Activated T-helper 1 cell treated with anti-CD3 and anti-CD28 coated beads, Interleukin-12 subunit alpha, Interleukin-12 subunit beta, Interleukin-2, Interleukin-4 antibody, amounts not matched to agents 30 ng/mL and 10 ng/mL and 1 ng/mL, durations not matched to agents 14 hours and 24 hours and 36 hours (primary cell): ENCODE measurements around the gene SH3RF3. TPM values are rescaled to one million over a fixed set of nuclear protein-coding genes. Genes with fewer than 3 reads are reported as not detected.

ENCODE experiments used
- DNase-seq: peaks from one replicate; pipeline ENCODE4 v3.0.0; 2021; ENCODE audit warnings: low spot score
- H3K27ac Mint-ChIP-seq: one replicate; pipeline ENCODE4 v1.8.0; 2021; ENCODE audit warnings: mild to moderate bottlenecking, mixed read lengths
- H3K27me3 Mint-ChIP-seq: one replicate; pipeline ENCODE4 v1.8.0; 2022; ENCODE audit warnings: mild to moderate bottlenecking, moderate library complexity, mixed read lengths; ENCODE audit not compliant: insufficient read depth
- H3K36me3 Mint-ChIP-seq: one replicate; pipeline ENCODE4 v1.8.0; 2021; ENCODE audit warnings: low read depth, mixed read lengths
- H3K4me1 Mint-ChIP-seq: one replicate; pipeline ENCODE4 v1.8.0; 2021; ENCODE audit warnings: low read depth, mixed read lengths
- H3K4me3 Mint-ChIP-seq: one replicate; pipeline ENCODE4 v1.8.0; 2021; ENCODE audit warnings: mild to moderate bottlenecking, moderate library complexity, mixed read lengths
- H3K9me3 Mint-ChIP-seq: one replicate; pipeline ENCODE4 v1.8.0; 2021; ENCODE audit warnings: mixed read lengths
- intact Hi-C: fragments of 100-400 bp; cut with micrococcal nuclease; formaldehyde crosslinking; loops from one replicate; pipeline ENCODE4 v1.15.1; 2024
- total RNA-seq: library from RNA; stranded (reverse); gene quantifications from 2 replicates; pipeline ENCODE4 v1.2.3, GENCODE V29; 2022

SH3RF3 gene
- total RNA-seq, 1 donor from 2014 or later: 0.39 TPM

DNA sequence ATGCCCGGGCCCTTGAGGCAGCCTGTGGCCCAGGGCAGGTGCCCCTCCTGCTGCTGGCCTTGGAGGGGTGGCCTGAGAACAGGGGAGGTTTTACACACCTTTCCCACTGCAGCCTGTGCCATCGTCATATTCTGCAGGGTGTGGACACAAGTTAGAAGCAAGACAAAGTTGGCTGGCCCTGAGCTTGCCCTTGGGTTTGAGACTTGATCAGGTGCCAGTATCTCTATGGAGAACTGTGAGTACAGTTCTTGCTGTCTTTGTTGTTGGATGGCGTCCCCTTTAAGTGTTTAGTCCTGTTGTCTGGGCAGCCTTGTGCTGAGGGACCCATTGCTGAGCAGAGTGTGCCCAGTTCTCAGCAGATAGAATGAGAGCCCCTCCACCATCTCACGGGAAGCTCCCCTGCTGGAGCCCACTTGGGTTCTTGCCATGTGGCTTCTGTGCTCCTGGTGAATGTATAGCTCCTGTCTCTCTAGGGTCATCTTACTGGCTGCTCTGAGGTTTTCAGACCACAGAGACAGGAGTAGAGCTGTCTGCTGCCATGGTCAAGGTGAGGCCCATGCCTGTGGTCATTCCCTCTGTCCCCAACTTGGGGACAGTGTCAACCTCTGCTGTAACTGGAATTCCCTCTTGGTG, 115.9 kb downstream of the SH3RF3 start:
- H3K4me3 Mint-ChIP-seq: no peak overlapping the region
- intact Hi-C loops: no loop called here
- no peak for DNase-seq
- H3K36me3 Mint-ChIP-seq: no peaks in the 10 kb centered on the region
- no peaks in the 10 kb centered on the region for H3K4me1 Mint-ChIP-seq
- no peak overlapping the region for H3K27ac Mint-ChIP-seq
- H3K27me3 Mint-ChIP-seq: peaks cover 16% of the 10 kb centered on the region
- no peaks in the 10 kb centered on the region for H3K9me3 Mint-ChIP-seq

DNA sequence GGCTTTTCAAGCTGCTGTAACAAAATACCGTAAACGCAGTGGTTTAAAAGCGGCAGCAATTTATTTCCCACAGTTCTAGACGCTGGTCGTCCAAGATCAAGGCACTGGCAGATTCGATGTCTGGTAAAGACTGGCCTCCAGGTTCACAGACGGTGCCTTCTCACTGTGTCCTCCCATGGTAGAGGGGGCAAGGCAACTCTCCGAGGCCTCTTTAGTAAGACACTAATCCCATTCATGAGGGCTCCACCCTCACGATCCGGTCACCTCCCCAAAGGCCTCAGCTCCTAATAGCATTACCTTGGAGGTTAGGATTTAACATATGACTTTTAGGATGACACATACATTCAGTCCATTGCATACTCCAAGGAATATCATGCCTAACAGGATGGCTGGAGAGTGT, 117.2 kb downstream of the SH3RF3 start:
- Mint-ChIP-seq H3K4me3 (no peak overlapping the region), H3K27ac (no peak overlapping the region), H3K4me1 (no peaks in the 10 kb centered on the region), H3K27me3 (peaks cover 16% of the 10 kb centered on the region), H3K9me3 (no peaks in the 10 kb centered on the region), H3K36me3 (no peaks in the 10 kb centered on the region)
- DNase-seq: no peak
- intact Hi-C loops: no loop called here

DNA sequence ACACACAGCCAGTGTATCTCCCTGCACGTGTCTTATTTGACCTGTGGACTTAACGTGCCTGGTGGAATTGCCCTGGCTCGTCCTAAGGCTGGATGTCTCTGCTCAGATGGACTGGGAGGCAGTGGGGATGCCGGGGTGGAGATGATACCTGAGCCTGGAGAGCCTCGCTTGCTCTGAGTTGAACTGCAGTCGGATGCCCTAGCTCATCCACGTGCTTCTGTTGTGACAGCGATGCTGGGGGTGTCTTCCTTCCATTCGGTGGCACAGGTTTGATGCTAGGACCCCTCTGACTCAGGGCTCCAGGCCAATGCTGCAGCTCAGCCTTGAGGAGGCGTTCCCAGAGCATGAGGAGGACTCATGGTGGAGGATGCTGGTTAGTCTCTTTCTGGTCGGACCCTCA, 117.6 kb downstream of the SH3RF3 start:
- Mint-ChIP-seq H3K9me3 (no peaks in the 10 kb centered on the region), H3K4me1 (no peaks in the 10 kb centered on the region), H3K4me3 (no peak overlapping the region), H3K27me3 (peaks cover 16% of the 10 kb centered on the region), H3K36me3 (no peaks in the 10 kb centered on the region), H3K27ac (no peak overlapping the region)
- intact Hi-C loops: no loop called here
- DNase-seq: no peak

DNA sequence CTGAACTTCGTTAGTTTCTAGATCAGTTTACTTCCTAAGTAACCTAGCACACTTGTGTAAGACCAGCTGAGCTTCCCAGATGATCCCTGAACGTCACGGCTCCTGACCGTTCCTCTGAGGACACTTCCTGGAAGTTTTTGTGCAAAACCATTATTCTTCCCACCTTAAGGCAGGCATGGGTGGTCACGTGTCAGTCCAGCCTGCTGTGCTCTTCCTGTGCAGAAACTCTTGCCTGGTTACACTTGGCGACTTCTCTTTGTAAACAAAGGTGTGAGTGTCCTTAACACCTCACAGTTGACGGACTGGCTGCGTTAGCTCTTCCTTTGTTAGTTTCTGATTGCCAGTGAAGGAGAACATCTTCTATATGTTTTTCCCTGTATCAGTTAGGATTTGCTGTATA, 118.3 kb downstream of the SH3RF3 start:
- Mint-ChIP-seq H3K4me3 (no peak overlapping the region), H3K27me3 (peaks cover 14% of the 10 kb centered on the region), H3K36me3 (no peaks in the 10 kb centered on the region), H3K4me1 (no peaks in the 10 kb centered on the region), H3K9me3 (no peaks in the 10 kb centered on the region), H3K27ac (no peak overlapping the region)
- DNase-seq: no peak
- intact Hi-C loops: no loop called here

DNA sequence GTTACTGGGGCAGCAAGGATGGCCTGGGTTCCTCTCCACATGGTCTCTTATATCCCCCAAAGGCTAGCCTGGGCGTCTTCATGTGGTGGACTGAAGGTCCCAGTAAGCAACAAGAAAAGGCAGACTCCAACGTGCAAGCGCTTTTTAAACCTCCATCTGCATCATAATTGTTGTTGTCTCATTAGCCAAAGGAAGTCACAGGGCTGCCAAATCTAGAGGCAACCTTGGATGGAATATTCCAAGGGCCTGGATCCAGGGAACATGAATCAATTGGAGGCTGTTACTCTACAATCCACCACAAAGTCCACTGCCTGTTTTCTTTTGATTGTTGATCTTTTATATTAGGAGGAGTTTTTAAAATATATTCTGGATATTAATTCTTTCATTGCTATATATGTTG, 118.8 kb downstream of the SH3RF3 start:
- intact Hi-C loops: no loop called here
- Mint-ChIP-seq H3K4me3 (no peak overlapping the region), H3K27me3 (peaks cover 14% of the 10 kb centered on the region), H3K9me3 (no peaks in the 10 kb centered on the region), H3K27ac (no peak overlapping the region), H3K4me1 (no peaks in the 10 kb centered on the region), H3K36me3 (no peaks in the 10 kb centered on the region)
- DNase-seq: no peak

DNA sequence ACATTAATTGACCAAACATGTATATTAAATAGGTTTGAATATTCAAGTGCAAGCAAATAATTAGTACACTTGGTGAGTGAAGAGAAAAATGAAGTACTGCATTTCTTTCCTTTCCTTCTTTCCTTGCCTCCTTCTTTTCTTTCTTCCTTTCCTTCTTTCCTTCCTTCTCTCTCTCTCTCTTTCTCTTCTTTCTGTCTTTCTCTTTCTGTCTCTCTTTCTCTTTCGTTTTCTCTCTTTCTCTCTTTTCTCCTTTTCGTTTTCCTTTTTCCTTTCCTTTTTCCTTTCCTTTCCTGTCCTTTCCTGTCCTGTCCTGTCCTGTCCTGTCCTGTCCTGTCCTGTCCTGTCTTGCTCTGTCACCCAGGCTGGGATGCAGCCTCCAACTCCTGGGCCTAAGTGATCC, 119.6 kb downstream of the SH3RF3 start:
- no peaks in the 10 kb centered on the region for H3K9me3 Mint-ChIP-seq
- no peak for DNase-seq
- H3K27ac Mint-ChIP-seq: no peak overlapping the region
- H3K4me1 Mint-ChIP-seq: no peaks in the 10 kb centered on the region
- intact Hi-C loops: no loop called here
- H3K36me3 Mint-ChIP-seq: no peaks in the 10 kb centered on the region
- H3K4me3 Mint-ChIP-seq: no peak overlapping the region
- H3K27me3 Mint-ChIP-seq: peaks cover 14% of the 10 kb centered on the region

DNA sequence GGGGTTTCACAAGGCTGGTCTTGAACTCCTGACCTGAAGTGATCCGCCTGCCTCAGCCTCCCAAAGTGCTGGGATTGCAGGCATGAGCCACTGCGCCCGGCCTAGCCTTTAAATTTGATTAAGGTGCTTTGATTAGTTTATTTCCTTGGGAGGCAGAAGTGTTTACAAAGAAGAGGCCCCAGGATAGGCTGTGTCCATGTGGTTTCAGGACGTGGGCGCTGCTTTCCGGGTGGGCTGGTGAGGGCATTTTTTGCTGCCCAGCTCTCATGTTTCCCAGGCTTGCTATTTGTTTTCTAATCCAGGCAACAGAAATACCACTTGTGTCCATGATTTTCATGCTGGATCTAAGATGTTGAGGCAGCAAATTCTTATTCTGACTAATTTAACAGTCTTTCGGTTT, 124.2 kb downstream of the SH3RF3 start:
- H3K27ac Mint-ChIP-seq: no peak overlapping the region
- no peak overlapping the region for H3K4me3 Mint-ChIP-seq
- DNase-seq: no peak
- no peaks in the 10 kb centered on the region for H3K4me1 Mint-ChIP-seq
- peaks cover 9% of the 10 kb centered on the region for H3K27me3 Mint-ChIP-seq
- H3K36me3 Mint-ChIP-seq: no peaks in the 10 kb centered on the region
- intact Hi-C loops: no loop called here
- no peaks in the 10 kb centered on the region for H3K9me3 Mint-ChIP-seq

DNA sequence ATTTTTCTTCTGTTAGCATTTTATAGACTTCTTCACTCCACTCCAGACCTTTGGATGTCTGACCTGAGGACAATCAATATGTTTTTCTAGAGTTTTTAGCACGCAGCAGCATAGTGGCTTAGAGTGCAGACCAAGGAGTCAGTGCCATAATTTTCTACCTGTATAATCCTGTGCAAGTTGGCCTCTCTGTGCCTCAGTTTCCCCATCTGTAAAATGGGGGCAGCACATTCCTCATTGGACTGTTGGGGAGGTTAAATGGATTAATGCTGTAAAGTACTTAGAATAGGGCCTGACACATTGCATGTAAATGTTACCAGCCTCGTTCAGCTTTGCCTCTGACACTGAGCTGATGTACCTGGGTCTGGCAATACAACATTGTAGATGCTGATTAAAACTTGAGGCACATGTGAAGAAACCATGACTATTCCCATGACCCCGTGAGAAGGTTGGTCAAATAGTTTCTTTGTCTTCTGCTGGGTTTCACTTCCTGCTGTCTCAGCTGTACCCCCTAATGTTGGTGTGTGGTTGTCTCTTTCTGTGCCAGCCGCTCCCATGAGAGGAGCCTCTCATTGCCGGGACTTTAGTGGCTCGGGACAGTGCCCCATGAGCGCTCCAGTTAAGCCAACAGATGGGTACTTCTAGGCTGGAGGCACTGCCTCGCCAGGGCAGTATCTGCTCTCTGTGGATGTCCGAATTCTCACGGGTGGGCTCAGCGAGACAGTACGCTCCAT, 125.3 kb downstream of the SH3RF3 start:
- H3K27ac Mint-ChIP-seq: no peak overlapping the region

DNA sequence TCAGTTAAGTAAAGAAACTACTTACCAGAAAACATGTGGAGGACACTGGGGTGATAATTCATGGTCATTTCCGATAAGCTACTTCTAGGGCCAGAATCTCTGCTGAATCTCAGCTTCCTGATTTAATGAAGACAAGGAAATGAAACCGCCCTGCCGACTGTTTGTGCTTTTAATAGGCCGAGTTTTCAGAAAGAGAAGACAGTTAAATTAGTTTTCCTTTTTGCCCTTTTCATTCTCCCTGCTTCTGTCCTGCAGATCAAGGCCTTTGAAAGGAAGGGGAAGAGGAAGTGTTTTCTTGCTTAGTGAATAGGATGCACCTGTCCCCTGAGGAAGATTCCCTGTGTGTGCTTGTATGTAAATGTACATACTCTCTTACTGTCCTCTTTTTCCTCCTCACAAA, 126.6 kb downstream of the SH3RF3 start:
- peaks cover 13% of the 10 kb centered on the region for H3K27me3 Mint-ChIP-seq
- no peak for DNase-seq
- no peaks in the 10 kb centered on the region for H3K36me3 Mint-ChIP-seq
- no peak overlapping the region for H3K27ac Mint-ChIP-seq
- H3K9me3 Mint-ChIP-seq: no peaks in the 10 kb centered on the region
- H3K4me3 Mint-ChIP-seq: no peak overlapping the region
- no peaks in the 10 kb centered on the region for H3K4me1 Mint-ChIP-seq
- intact Hi-C loops: no loop called here

More for the DNA sequence above, 125.3 kb downstream of the SH3RF3 start:
- H3K27me3 Mint-ChIP-seq: peaks cover 9% of the 10 kb centered on the region
- no peaks in the 10 kb centered on the region for H3K36me3 Mint-ChIP-seq
- H3K9me3 Mint-ChIP-seq: no peaks in the 10 kb centered on the region
- no peak overlapping the region for H3K4me3 Mint-ChIP-seq
- no peaks in the 10 kb centered on the region for H3K4me1 Mint-ChIP-seq
- DNase-seq: no peak
- intact Hi-C loops: no loop called here

DNA sequence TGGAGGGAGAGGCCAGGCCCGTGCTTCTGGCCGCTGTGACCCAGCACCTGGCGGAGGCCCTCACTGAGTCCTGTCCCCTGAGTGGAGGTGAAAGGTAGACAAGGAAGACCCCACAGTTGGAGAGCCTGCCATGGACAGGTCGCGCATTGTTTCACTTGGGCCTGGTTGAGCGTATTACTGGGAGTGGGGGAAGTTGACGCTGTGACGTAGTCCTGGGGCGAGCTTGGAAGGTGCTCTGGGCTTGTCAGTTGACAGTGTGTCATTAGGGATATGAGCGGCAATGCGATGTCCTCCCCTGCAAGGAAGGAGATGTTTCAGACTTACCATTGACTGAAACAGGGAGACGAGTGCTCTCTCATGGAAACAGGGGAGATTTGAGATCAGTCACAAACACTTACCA, 127.1 kb downstream of the SH3RF3 start:
- no peaks in the 10 kb centered on the region for H3K36me3 Mint-ChIP-seq
- no peaks in the 10 kb centered on the region for H3K4me1 Mint-ChIP-seq
- DNase-seq: no peak
- intact Hi-C loops: no loop called here
- no peaks in the 10 kb centered on the region for H3K9me3 Mint-ChIP-seq
- peaks cover 13% of the 10 kb centered on the region for H3K27me3 Mint-ChIP-seq
- no peak overlapping the region for H3K27ac Mint-ChIP-seq
- H3K4me3 Mint-ChIP-seq: no peak overlapping the region

DNA sequence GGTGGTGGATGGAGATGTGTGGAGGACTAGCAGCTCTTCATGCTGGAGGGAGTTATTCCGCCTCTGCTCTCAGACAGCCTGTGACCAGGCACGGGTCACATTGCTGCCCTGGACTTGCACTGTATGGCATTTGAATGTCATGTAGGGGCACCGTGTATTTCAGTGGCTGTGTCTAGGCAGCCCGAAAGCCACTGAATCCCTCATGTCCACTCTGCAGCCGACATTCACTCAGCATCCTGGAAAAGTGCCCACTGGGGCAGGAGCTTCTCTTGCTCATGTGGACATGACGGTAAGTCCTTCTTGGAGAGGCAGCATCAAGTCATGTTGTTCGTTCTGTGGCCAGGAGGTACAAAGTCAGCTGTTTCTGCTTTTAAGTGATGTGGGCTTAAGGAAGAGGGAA, 127.9 kb downstream of the SH3RF3 start:
- DNase-seq: no peak
- Mint-ChIP-seq H3K27me3 (peaks cover 13% of the 10 kb centered on the region), H3K4me1 (no peaks in the 10 kb centered on the region), H3K27ac (no peak overlapping the region), H3K4me3 (no peak overlapping the region), H3K9me3 (no peaks in the 10 kb centered on the region), H3K36me3 (no peaks in the 10 kb centered on the region)
- intact Hi-C loops: no loop called here

DNA sequence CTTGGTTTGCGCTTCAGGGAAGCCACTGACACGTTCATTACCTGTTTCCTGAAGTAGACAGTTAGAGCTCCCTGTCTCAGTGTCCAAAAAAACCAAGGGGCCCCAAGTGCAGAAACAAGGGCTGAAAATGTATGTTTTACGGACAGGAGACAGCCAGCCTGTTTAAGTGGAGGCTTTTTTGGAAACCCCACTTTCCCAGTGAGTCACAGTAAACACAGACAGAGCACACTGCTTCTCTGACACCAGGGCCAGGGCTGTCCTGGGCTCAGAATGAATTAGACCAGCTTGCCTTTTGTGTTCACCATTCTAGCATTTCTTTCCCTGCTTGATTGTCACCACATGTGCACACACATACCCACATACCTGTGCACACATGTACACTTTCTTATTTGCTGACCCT, 128.6 kb downstream of the SH3RF3 start:
- no peaks in the 10 kb centered on the region for H3K9me3 Mint-ChIP-seq
- no peak overlapping the region for H3K4me3 Mint-ChIP-seq
- H3K27ac Mint-ChIP-seq: no peak overlapping the region
- no peaks in the 10 kb centered on the region for H3K4me1 Mint-ChIP-seq
- no peak for DNase-seq
- no peaks in the 10 kb centered on the region for H3K36me3 Mint-ChIP-seq
- intact Hi-C loops: no loop called here
- H3K27me3 Mint-ChIP-seq: peaks cover 13% of the 10 kb centered on the region

DNA sequence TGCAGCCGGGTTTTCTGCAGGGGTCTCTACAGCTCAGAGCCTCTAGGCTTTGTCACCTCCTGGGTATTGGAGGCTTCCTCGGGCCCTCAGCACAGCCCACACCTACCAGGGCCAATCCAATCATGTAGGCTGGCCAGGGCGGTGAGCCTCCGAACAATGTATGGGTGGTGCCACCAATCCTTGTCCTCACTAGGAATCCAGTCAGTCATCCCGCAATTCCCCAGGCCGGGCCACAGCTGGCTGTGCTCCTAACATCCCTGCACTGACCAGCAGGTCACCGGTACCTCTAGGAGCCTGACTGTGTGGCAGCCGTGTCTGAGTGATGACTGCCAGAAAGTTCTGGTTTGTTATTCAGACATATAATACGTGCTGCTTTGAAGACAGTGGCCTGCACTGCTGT, 129.4 kb downstream of the SH3RF3 start:
- Mint-ChIP-seq H3K9me3 (no peaks in the 10 kb centered on the region), H3K36me3 (no peaks in the 10 kb centered on the region), H3K4me3 (no peak overlapping the region), H3K27me3 (peaks cover 13% of the 10 kb centered on the region), H3K27ac (no peak overlapping the region), H3K4me1 (no peaks in the 10 kb centered on the region)
- intact Hi-C loops: no loop called here
- no peak for DNase-seq
